H7 (cell line): ENCODE results near the gene OSBPL7. TPM values are rescaled to one million over a fixed set of nuclear protein-coding genes. Genes with fewer than 3 reads are reported as not detected.

Experiments used
- DNase-seq: peaks from one replicate; pipeline ENCODE4 v3.0.0; 2012
- H3K27me3 ChIP-seq: 2 replicates; pipeline ENCODE4 v1.6.0; 2011; ENCODE audit warnings: mild to moderate bottlenecking, low read length; ENCODE audit not compliant: control insufficient read depth, insufficient read depth
- H3K36me3 ChIP-seq: replicated peaks from 2 replicates; pipeline ENCODE4 v1.5.1; 2011; ENCODE audit warnings: low read length; ENCODE audit not compliant: control insufficient read depth, insufficient read depth
- H3K4me3 ChIP-seq: 2 replicates; pipeline ENCODE4 v1.5.1; 2011; ENCODE audit warnings: low read depth, mild to moderate bottlenecking, control low read depth, low read length, moderate library complexity; ENCODE audit not compliant: insufficient read depth
- total RNA-seq: library from RNA; depleted of rRNA; stranded (reverse); fragments of >200 nt; shearing (Covaris generic); gene quantifications from 2 replicates; pipeline ENCODE4 v1.2.3, GENCODE V29; 2014

OSBPL7 gene
- total RNA-seq, 1 experiment from 2014 or later, result 11.3 TPM

GRCh38 chr17:47840742-47841487 lies 19.3 kb upstream of the OSBPL7 start, which contains the start of gene SCRN2:
TSS of gene SCRN2 (minus strand) at chr17:47841273. CDS start at chr17:47840843, 430 bp downstream.
- H3K4me3 ChIP-seq, result peak within 1 kb of the TSS; percentile 92
- peak; percentile 98 for DNase-seq
- peaks cover 6% of the 10 kb centered on the region for H3K36me3 ChIP-seq
- H3K27me3 ChIP-seq, result peaks cover 24% of the 10 kb centered on the region

- H3K4me3 ChIP-seq, result peak overlapping the region; percentile 92
- H3K27me3 ChIP-seq, result peaks cover 16% of the 10 kb centered on the region
- peaks cover 7% of the 10 kb centered on the region for H3K36me3 ChIP-seq
- peak; percentile 46 for DNase-seq
Observed at GRCh38 chr17:47840001-47840741, 18.6 kb upstream of the OSBPL7 start.

GRCh38 chr17:47839071-47839470 lies 17.5 kb upstream of the OSBPL7 start:
- Histone ChIP-seq H3K4me3 (no peak overlapping the region), H3K36me3 (peaks cover 7% of the 10 kb centered on the region), H3K27me3 (peaks cover 8% of the 10 kb centered on the region)
- DNase-seq, result peak; percentile 33

- H3K36me3 ChIP-seq, result peaks cover 7% of the 10 kb centered on the region
- DNase-seq, result no peak
- peaks cover 7% of the 10 kb centered on the region for H3K27me3 ChIP-seq
- no peak overlapping the region for H3K4me3 ChIP-seq
Observed at GRCh38 chr17:47838636-47839035, 17.0 kb upstream of the OSBPL7 start.

- no peak for DNase-seq
- H3K27me3 ChIP-seq, result peaks cover 6% of the 10 kb centered on the region; the same call in 1 of the 2 replicates
- no peak overlapping the region for H3K4me3 ChIP-seq
- peaks cover 7% of the 10 kb centered on the region for H3K36me3 ChIP-seq
Observed at GRCh38 chr17:47837401-47838039, 15.9 kb upstream of the OSBPL7 start.

GRCh38 chr17:47836601-47837000 lies 15.0 kb upstream of the OSBPL7 start:
- no peak overlapping the region for H3K4me3 ChIP-seq
- H3K27me3 ChIP-seq, result peaks cover 6% of the 10 kb centered on the region; the same call in 1 of the 2 replicates
- peak; percentile 49 for DNase-seq

GRCh38 chr17:47834756-47835155 lies 13.2 kb upstream of the OSBPL7 start:
- Histone ChIP-seq H3K27me3 (no peaks in the 10 kb centered on the region), H3K36me3 (peaks cover 7% of the 10 kb centered on the region), H3K4me3 (no peak overlapping the region)
- no peak for DNase-seq

More at GRCh38 chr17:47836601-47837000, 15.0 kb upstream of the OSBPL7 start:
- H3K36me3 ChIP-seq, result peaks cover 7% of the 10 kb centered on the region

GRCh38 chr17:47831934-47832327 lies 10.3 kb upstream of the OSBPL7 start:
- no peaks in the 10 kb centered on the region for H3K27me3 ChIP-seq
- DNase-seq, result no peak
- peaks cover 12% of the 10 kb centered on the region for H3K36me3 ChIP-seq
- H3K4me3 ChIP-seq, result no peak overlapping the region

GRCh38 chr17:47831003-47831933 lies 9.7 kb upstream of the OSBPL7 start, which contains the start of the genes LRRC46 and MRPL10:
TSS of gene LRRC46 (plus strand) at chr17:47831670. CDS start at chr17:47831990, 320 bp downstream.
TSS of gene MRPL10 (minus strand) at chr17:47831541. CDS start at chr17:47831511, 30 bp downstream.
- DNase-seq, result peak; percentile 99
- Histone ChIP-seq H3K4me3 (peak within 1 kb of the TSS; percentile 70), H3K27me3 (no peaks in the 10 kb centered on the region), H3K36me3 (peaks cover 14% of the 10 kb centered on the region)

- Histone ChIP-seq H3K36me3 (peaks cover 10% of the 10 kb centered on the region), H3K27me3 (no peaks in the 10 kb centered on the region), H3K4me3 (peak overlapping the region; percentile 70)
- DNase-seq, result no peak
Observed at GRCh38 chr17:47830396-47831002, 8.9 kb upstream of the OSBPL7 start.

- H3K27me3 ChIP-seq, result no peaks in the 10 kb centered on the region
- DNase-seq, result no peak
- H3K36me3 ChIP-seq, result peaks cover 10% of the 10 kb centered on the region
- no peak overlapping the region for H3K4me3 ChIP-seq
Observed at GRCh38 chr17:47829870-47830269, 8.3 kb upstream of the OSBPL7 start.

- Histone ChIP-seq H3K4me3 (no peak overlapping the region), H3K36me3 (peaks cover 19% of the 10 kb centered on the region), H3K27me3 (no peaks in the 10 kb centered on the region)
- no peak for DNase-seq
Observed at GRCh38 chr17:47823519-47823918, 1.9 kb upstream of the OSBPL7 start.

- peaks cover 15% of the 10 kb centered on the region for H3K36me3 ChIP-seq
- no peak overlapping the region for H3K4me3 ChIP-seq
- no peak for DNase-seq
Observed at GRCh38 chr17:47822785-47823184, 1.2 kb upstream of the OSBPL7 start.

More at GRCh38 chr17:47822785-47823184, 1.2 kb upstream of the OSBPL7 start:
- no peaks in the 10 kb centered on the region for H3K27me3 ChIP-seq
